ENCODE measurements around the gene PTF1A. TPM values are rescaled to one million over a fixed set of nuclear protein-coding genes. Genes with fewer than 3 reads are reported as not detected.

Gene PTF1A
- total and polyA plus RNA-seq, 2 of the 4 experiments (the other 2 are of a cell fraction), result not detected

GRCh38 chr10:23201837-23202236 lies 9.7 kb downstream of the PTF1A start:
- Histone ChIP-seq H3K4me3 (ENCODE audit: insufficient read depth, low read depth, low read length) (no peak overlapping the region), H4K8ac (ENCODE audit: low read depth in 2 of 2, low read length in 2 of 2) (no peak overlapping the region), H2BK15ac (ENCODE audit: low read depth, low read length) (no peak overlapping the region), H3K4ac (ENCODE audit: low read depth, low read length) (no peak overlapping the region), H3K9ac (ENCODE audit: low read depth, low read length) (no peak overlapping the region), H3K36me3 (ENCODE audit: control insufficient read depth, insufficient read depth, low read length) (no peaks in the 10 kb centered on the region), H2AK5ac (ENCODE audit: low read depth, low read length) (no peak overlapping the region), H3K27ac (ENCODE audit: insufficient read depth, low read length) (no peak overlapping the region), H3K14ac (replicated peaks; ENCODE audit: low read depth, low read length) (no peak overlapping the region), H3K56ac (ENCODE audit: extremely low read depth, insufficient read depth, low read length) (no peak overlapping the region), H3K4me1 (ENCODE audit: control insufficient read depth, insufficient read depth, low read length) (no peaks in the 10 kb centered on the region), H3K79me1 (ENCODE audit: low read depth in 1 of 2, low read length in 2 of 2) (no peaks in the 10 kb centered on the region), H2BK5ac (ENCODE audit: low read depth, low read length, poor library complexity, severe bottlenecking) (no peak overlapping the region), H2AFZ (replicated peaks; ENCODE audit: low read length, poor library complexity) (no peak overlapping the region), H3K9me3 (ENCODE audit: control insufficient read depth, insufficient read depth, low read length) (no peaks in the 10 kb centered on the region), H3K18ac (ENCODE audit: low read depth, low read length) (no peak overlapping the region), H3K23ac (ENCODE audit: low read depth, low read length) (no peak overlapping the region), H2AK9ac (replicated peaks; ENCODE audit: low read depth, low read length, poor library complexity) (no peak overlapping the region), H3K9me1 (ENCODE audit: insufficient read depth, low read length) (no peaks in the 10 kb centered on the region), H3K4me2 (ENCODE audit: low read depth, low read length) (no peak overlapping the region), H4K5ac (ENCODE audit: low read depth, low read length) (no peak overlapping the region), H4K91ac (ENCODE audit: insufficient read depth, low read depth, low read length) (no peak overlapping the region), H4K20me1 (ENCODE audit: insufficient read depth, low read length) (no peaks in the 10 kb centered on the region), H2BK120ac (ENCODE audit: low read depth, low read length) (no peak overlapping the region), H2BK20ac (ENCODE audit: low read depth, low read length) (no peak overlapping the region), H3K27me3 (ENCODE audit: control insufficient read depth, insufficient read depth, low read length) (peaks cover 40% of the 10 kb centered on the region)
- dilution Hi-C loops (cut with HindIII; ENCODE audit: low sequenced_read_pairs, unreplicated experiment) (no loop called here), in situ Hi-C loops (cut with MboI; ENCODE audit: low sequenced_read_pairs) (no loop called here), intact Hi-C loops (cut with micrococcal nuclease) (no loop called here)
- 0% methylated on average over 1 of the region's 4 CpGs; no CpG with 5 or more reads in 1 of the 2 experiments for WGBS, 2 experiments (ENCODE audit: extremely low coverage in 2 of 2, insufficient read length in 1 of 2)
- ChIA-PET POLR2A (ENCODE audit: unreplicated experiment) (no interaction called here), CTCF (interaction anchor here (1.2 kb wide), 1 partner anchor 44 kb away, joined by 3 read pairs; no protein-coding TSS in a partner anchor)
- no TSS peak for BruUV-seq (replicated peaks)
- ATAC-seq (ENCODE audit: low read depth), result no peak
- TF ChIP-seq MAFK (IDR thresholded peaks at IDR 0.05; ENCODE audit: low read depth, low read length) (no peak), ELK1 (IDR thresholded peaks at IDR 0.05; ENCODE audit: borderline replicate concordance, low read depth, low read length) (no peak), RFX5 (IDR thresholded peaks at IDR 0.05; ENCODE audit: low read depth, low read length) (no peak), CEBPB (IDR thresholded peaks at IDR 0.05; ENCODE audit: low read depth, low read length) (no peak), FOS (IDR thresholded peaks at IDR 0.05; ENCODE audit: low read depth, low read length) (no peak), CHD1 (IDR thresholded peaks at IDR 0.05; ENCODE audit: low read depth, low read length) (no peak), MAZ (IDR thresholded peaks at IDR 0.05; ENCODE audit: borderline replicate concordance, low read depth, low read length) (no peak), RAD21 (IDR thresholded peaks at IDR 0.05; ENCODE audit: low read length) (no peak)
- no peak for DNase-seq

All from IMR-90 (cell line).